SK-N-DZ (cell line): ENCODE measurements around the gene ZFPM1.

Source experiments
- DNase-seq: peaks from one replicate; pipeline ENCODE4 v3.0.0-alpha.2; 2015; ENCODE audit warnings: low spot score

Gene ZFPM1

DNA sequence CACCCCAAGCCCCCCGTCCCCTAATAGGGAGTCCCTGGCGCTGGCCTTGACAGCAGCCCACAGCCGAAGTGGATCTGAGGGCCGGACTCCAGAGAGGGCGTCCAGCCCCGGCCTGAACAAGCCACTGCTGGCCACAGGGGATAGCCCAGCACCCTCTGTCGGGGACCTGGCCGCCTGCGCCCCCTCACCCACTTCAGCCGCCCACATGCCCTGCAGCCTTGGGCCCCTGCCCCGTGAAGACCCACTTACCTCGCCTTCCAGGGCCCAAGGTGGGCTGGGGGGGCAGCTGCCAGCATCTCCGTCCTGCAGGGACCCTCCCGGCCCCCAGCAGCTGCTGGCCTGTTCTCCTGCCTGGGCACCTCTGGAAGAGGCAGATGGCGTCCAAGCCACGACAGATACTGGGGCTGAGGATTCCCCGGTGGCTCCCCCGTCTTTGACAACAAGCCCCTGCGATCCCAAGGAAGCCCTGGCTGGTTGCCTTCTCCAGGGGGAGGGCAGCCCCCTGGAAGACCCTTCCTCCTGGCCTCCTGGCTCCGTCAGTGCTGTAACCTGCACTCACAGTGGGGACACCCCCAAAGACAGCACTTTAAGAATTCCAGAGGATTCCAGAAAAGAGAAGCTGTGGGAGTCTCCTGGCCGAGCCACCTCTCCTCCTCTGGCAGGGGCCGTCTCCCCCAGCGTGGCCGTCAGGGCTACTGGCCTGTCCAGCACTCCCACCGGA, 19.3 kb upstream of the ZFPM1 start:
- DNase-seq: no peak

GRCh38 chr16:88434353-88434690, 18.8 kb upstream of the ZFPM1 start:
- DNase-seq: no peak

DNA sequence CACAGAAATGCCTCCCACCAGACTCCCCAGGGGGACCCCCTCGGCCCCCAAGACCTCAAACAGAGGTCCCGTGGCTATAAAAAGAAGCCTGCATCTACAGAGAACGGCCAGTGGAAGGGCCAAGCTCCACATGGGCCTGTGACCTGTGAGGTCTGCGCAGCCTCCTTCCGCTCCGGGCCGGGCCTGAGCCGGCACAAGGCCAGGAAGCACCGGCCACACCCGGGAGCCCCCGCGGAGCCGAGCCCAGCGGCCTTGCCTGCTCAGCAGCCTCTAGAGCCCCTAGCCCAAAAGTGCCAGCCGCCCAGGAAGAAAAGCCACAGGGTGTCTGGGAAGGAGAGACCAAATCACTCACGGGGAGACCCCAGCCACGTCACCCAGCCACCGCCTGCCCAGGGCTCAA, 18.3 kb upstream of the ZFPM1 start:
- no peak for DNase-seq

GRCh38 chr16:88435437-88436355, 17.4 kb upstream of the ZFPM1 start:
- no peak for DNase-seq

- no peak for DNase-seq
These were observed 16.3 kb upstream of the ZFPM1 start for GRCh38 chr16:88436796-88437195.

DNA sequence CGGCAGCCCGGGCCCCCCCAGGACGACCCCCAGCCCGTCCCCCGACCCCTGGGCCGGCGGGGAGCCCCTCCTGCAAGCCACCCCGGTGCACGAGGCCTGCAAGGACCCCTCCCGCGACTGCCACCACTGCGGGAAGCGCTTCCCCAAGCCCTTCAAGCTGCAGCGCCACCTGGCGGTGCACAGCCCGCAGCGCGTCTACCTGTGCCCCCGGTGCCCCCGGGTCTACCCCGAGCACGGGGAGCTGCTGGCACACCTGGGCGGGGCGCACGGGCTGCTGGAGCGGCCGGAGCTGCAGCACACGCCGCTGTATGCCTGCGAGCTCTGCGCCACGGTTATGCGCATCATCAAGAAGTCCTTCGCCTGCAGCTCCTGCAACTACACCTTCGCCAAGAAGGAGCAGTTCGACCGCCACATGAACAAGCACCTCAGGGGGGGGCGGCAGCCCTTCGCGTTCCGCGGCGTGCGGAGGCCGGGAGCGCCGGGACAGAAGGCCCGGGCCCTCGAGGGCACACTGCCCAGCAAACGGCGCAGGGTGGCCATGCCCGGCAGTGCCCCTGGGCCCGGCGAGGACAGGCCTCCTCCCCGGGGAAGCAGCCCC, 15.6 kb upstream of the ZFPM1 start:
- peak; percentile 73 for DNase-seq

DNA sequence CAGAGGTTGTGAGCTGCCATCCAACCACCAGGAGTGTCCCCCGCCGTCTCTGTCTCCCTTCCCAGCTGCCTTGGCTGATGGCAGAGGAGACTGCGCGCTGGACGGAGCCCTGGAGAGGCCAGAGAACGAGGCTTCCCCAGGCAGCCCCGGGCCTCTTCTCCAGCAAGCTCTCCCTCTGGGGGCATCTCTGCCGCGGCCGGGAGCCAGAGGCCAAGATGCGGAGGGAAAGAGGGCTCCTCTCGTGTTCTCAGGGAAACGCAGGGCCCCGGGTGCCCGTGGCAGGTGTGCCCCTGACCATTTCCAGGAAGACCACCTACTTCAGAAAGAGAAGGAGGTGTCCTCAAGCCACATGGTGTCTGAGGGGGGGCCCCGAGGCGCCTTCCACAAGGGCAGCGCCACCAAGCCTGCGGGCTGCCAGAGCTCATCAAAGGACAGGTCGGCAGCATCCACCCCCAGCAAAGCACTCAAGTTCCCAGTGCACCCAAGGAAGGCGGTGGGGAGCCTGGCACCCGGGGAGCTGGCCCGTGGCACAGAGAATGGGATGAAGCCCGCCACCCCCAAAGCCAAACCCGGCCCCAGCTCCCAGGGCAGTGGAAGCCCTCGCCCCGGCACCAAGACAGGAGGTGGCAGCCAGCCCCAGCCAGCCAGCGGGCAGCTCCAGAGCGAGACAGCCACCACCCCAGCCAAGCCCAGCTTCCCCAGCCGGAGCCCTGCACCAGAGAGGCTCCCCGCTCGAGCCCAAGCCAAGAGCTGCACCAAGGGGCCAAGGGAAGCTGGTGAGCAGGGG, 14.8 kb upstream of the ZFPM1 start:
- no peak for DNase-seq

GRCh38 chr16:88439016-88439415, 14.1 kb upstream of the ZFPM1 start:
- DNase-seq: no peak

DNA sequence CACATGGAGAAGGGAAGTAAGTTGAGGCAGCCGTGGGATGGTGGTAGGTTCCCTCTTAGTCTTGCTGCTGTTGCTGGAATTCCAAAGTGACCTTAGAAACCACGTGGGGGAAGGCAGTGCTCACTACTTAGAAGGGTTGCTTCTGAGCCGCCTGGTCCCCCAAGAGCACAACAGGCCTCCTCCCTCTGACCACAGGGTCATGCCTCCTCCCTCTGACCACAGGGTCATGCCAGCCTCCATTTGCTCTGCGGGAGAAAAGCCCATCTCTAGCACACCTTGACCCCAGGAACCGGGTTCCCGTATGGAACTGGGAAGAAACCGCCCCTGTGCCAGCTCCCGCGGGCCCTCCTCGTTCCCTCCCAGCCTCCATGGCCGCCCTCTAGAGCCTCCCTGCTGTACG, 13.4 kb upstream of the ZFPM1 start:
- DNase-seq: no peak

DNA sequence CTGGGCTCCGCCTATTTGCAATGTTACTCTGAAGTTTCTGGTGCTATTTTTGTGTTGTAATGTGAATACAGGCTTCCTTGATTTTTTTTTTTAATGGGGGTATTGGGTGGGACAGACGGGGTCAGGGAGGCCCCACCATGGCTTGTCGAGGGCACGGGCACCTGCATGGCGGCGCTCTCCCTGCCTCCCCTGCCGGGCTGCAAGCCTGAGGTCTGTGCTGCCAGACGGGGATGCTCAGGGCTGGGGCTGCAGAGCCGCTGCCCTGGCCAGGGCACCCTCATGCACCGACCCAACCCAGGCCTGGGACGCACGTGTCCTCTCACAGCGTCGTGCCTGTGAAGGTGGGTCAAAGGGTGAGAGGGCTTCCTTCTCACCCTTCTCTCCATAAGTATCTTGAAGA, 13.0 kb upstream of the ZFPM1 start:
- no peak for DNase-seq

- no peak for DNase-seq
These were observed 12.2 kb upstream of the ZFPM1 start for GRCh38 chr16:88440686-88441405.

GRCh38 chr16:88441460-88441859, 11.6 kb upstream of the ZFPM1 start:
- DNase-seq: no peak

DNA sequence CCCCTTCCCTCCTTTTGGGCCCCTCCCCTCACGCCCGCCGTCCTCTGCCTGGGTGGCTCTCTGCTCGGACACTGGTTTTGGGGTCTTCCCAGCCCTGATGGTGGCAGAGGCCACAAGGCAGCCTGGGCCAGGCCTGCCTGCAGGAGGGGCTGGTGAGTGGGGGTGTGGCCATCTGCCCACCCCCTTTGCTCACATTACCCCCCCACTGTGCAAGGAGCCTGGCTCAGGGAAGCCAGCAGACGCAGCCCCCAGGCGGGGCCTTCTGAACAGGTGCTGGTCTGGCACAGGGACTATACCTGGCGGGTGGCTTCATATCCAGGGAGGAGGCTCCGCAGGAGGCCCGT, 10.7 kb upstream of the ZFPM1 start:
- DNase-seq: no peak

GRCh38 chr16:88442727-88443576, 10.1 kb upstream of the ZFPM1 start:
- DNase-seq: peak; percentile 79

DNA sequence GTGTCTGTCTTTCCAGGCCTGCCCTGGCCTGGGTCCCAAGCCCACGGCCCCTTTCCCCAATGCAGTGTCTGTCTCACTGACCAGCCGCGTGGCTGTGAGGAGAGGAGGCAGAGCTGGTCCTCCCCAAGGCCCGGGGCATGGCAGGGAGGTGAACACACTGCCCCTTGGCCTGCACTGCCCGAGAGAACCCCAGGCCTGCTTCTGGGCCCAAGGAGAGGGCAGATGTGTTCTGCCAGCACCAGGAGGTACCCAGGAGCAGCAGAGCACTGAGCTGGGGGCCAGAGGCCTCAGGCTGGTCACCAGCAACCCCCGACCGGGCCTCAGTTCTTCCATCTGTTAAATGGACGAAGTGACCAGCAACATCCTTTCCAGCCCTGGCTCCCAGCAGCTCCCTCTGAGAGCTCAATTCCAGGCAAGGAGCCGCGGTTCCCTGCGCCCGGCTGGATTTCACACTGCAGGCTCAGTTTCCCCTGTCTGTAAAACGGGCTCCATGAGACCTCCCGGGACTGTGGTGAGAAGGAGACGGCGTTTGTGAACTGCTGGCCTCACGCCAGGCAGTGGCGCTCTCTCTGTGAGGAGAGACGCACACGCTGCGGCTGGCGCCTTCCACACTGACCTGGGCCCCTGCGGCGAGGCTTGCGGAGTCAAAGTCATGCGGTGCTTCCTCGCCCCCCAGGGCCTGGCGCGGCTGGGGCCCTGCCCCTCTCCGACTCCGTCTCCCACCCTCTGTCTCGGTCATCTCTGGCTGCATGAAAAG, 8.1 kb upstream of the ZFPM1 start:
- no peak for DNase-seq

DNA sequence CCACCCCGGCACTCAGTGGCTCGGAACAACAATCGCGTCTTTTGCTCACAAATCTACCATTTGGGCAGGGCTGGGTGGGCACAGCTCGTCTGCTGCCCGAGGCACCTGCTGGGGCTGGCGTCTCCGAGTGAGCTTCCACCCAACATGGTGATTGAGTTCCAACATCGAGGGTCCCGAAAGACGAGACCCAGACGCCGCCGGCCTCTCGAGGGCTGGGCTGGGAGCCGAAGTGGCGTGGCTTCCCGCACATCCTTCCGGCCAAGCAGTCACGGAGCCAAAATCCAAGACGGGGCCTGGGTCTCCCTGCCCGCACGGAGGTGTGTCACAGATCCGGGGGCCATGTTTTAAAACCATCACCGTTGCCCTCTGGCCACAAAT, 7.5 kb upstream of the ZFPM1 start:
- DNase-seq: no peak

- DNase-seq: no peak
These were observed 7.0 kb upstream of the ZFPM1 start for GRCh38 chr16:88446061-88446460.

- DNase-seq: no peak
These were observed 6.3 kb upstream of the ZFPM1 start for GRCh38 chr16:88446736-88447135.

DNA sequence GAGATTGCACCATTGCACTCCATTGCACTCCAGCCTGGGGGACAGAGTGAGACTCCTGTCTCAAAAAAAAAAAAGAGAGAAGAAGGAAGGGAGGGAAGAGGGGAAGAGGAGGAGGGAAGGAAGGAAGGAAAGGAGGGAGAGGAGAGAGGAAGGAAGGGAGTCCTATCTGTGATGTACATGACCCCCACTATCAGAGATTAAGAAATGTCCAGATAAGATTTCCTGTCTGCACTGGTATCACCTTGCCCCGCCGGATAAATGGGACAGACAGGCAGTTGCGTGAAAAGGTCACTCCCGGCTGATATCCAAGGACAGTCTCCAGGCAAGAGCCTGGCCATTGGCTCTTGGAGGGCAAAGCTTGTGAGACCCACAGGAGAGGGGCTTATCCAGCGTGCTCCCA, 5.2 kb upstream of the ZFPM1 start:
- no peak for DNase-seq
